ENCODE results near the gene NAA35. TPM values are rescaled to one million over a fixed set of nuclear protein-coding genes. Genes with fewer than 3 reads are reported as not detected.

NAA35 gene
- polyA plus RNA-seq, 1 of the 3 experiments (the other 2 are of a cell fraction) = 9.0 TPM

DNA sequence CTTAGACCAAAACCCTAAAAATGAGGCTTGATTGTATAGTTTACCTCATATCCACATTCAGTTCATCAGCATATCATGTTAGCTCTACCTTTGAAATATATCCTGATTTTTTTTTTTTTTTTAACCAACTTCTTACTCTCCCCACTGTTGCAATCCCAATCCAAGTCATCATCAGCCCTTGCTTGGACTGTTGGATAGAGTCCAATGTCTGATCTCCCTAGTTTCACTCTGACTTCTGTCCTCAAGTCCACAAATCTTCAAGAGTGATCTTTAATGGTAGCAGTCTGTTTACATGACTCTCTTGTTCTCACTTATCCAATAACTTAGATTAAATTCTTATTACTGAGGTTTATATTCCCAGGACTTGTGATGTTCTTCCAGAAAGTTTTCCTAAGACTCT is 30.8 kb downstream of the NAA35 start:
- ChIA-PET CTCF (no interaction called here), POLR2A (no interaction called here)
- peaks cover 51 to 54% of the 10 kb centered on the region in 2 experiments for H3K36me3 ChIP-seq (replicated peaks in 1 of 2; ENCODE audit: control insufficient read depth in 1 of 2, insufficient read depth in 2 of 2, low read length in 1 of 2)

GRCh38 chr9:85973238-85973637 is 32.3 kb downstream of the NAA35 start:
- Histone ChIP-seq H3K27me3 (ENCODE audit: insufficient read depth) (no peaks in the 10 kb centered on the region), H3K9me2 (no peaks in the 10 kb centered on the region), H3K9ac (no peak overlapping the region), H3K4me3 (ENCODE audit: low read depth in 2 of 2, low read length in 1 of 2) (no peak overlapping the region), H3K36me3 (replicated peaks in 1 of 2; ENCODE audit: control insufficient read depth in 1 of 2, insufficient read depth in 2 of 2, low read length in 1 of 2) (peaks cover 63 to 66% of the 10 kb centered on the region in 2 experiments), H3K79me2 (ENCODE audit: insufficient read depth) (no peaks in the 10 kb centered on the region), H3K4me1 (ENCODE audit: control insufficient read depth in 1 of 2, insufficient read depth in 2 of 2, low read depth in 1 of 2, low read length in 1 of 2) (peaks cover 0 to 6% of the 10 kb centered on the region in 2 experiments; a peak in 2 of 4 replicates), H2AFZ (ENCODE audit: low read depth) (no peak overlapping the region), H3K9me3 (no peaks in the 10 kb centered on the region), H3F3A (replicated peaks; ENCODE audit: insufficient read depth) (peaks cover 3% of the 10 kb centered on the region), H3K27ac (ENCODE audit: low read depth in 2 of 2, low read length in 1 of 2) (no peak overlapping the region; a peak in 1 of 4 replicates), H3K4me2 (no peak overlapping the region), H4K20me1 (ENCODE audit: insufficient read depth) (no peaks in the 10 kb centered on the region)
- POLR2A ChIA-PET = no interaction called here
- CTCF ChIA-PET = interaction anchor here (0.8 to 1.3 kb wide), 2 partner anchors 9 to 277 kb away, joined by 3 read pairs; no protein-coding TSS in a partner anchor
- DNase-seq = no peak
- WGBS (ENCODE audit: low lambda C conversion rate) = 92% methylated on average over 1 of the region's 1 CpG
- TF ChIP-seq NFIC (IDR thresholded peaks at IDR 0.05; ENCODE audit: borderline replicate concordance) (no peak), YY1 (IDR thresholded peaks at IDR 0.05; ENCODE audit: low read depth) (no peak), EP300 (IDR thresholded peaks at IDR 0.05; ENCODE audit: borderline replicate concordance in 1 of 2, low read depth in 1 of 2, low read length in 1 of 2) (no peak), FOSL2 (IDR thresholded peaks at IDR 0.05; ENCODE audit: borderline replicate concordance, low read depth) (no peak), GATA2 (CRISPR knock-in tag; IDR thresholded peaks at IDR 0.05) (no peak), REST (IDR thresholded peaks at IDR 0.05; ENCODE audit: low read depth, low read length) (no peak), MXI1 (IDR thresholded peaks at IDR 0.05; ENCODE audit: low read depth, low read length) (no peak), TAF1 (IDR thresholded peaks at IDR 0.05; ENCODE audit: borderline replicate concordance, low read depth, low read length) (no peak), CTCF (IDR thresholded peaks at IDR 0.05) (no peak), NRF1 (IDR thresholded peaks at IDR 0.05; ENCODE audit: low read depth, low read length) (no peak), JUND (IDR thresholded peaks at IDR 0.05) (no peak), PBX3 (IDR thresholded peaks at IDR 0.05) (no peak), EZH2phosphoT487 (IDR thresholded peaks at IDR 0.05; ENCODE audit: borderline replicate concordance, low read depth) (no peak), SMC3 (IDR thresholded peaks at IDR 0.05; ENCODE audit: low read depth, low read length) (no peak), FOXM1 (IDR thresholded peaks at IDR 0.05; ENCODE audit: low read depth) (no peak)
- TF ChIP-seq, protein P1, sequence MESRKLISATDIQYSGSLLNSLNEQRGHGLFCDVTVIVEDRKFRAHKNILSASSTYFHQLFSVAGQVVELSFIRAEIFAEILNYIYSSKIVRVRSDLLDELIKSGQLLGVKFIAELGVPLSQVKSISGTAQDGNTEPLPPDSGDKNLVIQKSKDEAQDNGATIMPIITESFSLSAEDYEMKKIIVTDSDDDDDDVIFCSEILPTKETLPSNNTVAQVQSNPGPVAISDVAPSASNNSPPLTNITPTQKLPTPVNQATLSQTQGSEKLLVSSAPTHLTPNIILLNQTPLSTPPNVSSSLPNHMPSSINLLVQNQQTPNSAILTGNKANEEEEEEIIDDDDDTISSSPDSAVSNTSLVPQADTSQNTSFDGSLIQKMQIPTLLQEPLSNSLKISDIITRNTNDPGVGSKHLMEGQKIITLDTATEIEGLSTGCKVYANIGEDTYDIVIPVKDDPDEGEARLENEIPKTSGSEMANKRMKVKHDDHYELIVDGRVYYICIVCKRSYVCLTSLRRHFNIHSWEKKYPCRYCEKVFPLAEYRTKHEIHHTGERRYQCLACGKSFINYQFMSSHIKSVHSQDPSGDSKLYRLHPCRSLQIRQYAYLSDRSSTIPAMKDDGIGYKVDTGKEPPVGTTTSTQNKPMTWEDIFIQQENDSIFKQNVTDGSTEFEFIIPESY (IDR thresholded peaks at IDR 0.05; ENCODE audit: borderline replicate concordance, low read depth) = no peak
- TF ChIP-seq, protein P2, sequence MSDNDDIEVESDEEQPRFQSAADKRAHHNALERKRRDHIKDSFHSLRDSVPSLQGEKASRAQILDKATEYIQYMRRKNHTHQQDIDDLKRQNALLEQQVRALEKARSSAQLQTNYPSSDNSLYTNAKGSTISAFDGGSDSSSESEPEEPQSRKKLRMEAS (IDR thresholded peaks at IDR 0.05; ENCODE audit: low read depth) = no peak

More for the DNA sequence above, 30.8 kb downstream of the NAA35 start:
- H3K4me2 ChIP-seq = no peak overlapping the region
- no peak overlapping the region for H3K4me3 ChIP-seq (ENCODE audit: low read depth in 2 of 2, low read length in 1 of 2)
- DNase-seq = no peak
- peaks cover 3% of the 10 kb centered on the region for H3F3A ChIP-seq (replicated peaks; ENCODE audit: insufficient read depth)
- no peaks in the 10 kb centered on the region for H4K20me1 ChIP-seq (ENCODE audit: insufficient read depth)
- H3K4me1 ChIP-seq (ENCODE audit: control insufficient read depth in 1 of 2, insufficient read depth in 2 of 2, low read depth in 1 of 2, low read length in 1 of 2) = peaks cover 0 to 6% of the 10 kb centered on the region in 2 experiments; a peak in 2 of 4 replicates
- TF ChIP-seq, protein P3, sequence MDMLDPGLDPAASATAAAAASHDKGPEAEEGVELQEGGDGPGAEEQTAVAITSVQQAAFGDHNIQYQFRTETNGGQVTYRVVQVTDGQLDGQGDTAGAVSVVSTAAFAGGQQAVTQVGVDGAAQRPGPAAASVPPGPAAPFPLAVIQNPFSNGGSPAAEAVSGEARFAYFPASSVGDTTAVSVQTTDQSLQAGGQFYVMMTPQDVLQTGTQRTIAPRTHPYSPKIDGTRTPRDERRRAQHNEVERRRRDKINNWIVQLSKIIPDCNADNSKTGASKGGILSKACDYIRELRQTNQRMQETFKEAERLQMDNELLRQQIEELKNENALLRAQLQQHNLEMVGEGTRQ (IDR thresholded peaks at IDR 0.05; ENCODE audit: borderline replicate concordance, low read depth, low read length) = no peak
- H3K9ac ChIP-seq = no peak overlapping the region
- no peaks in the 10 kb centered on the region for H3K27me3 ChIP-seq (ENCODE audit: insufficient read depth)
- no peaks in the 10 kb centered on the region for H3K79me2 ChIP-seq (ENCODE audit: insufficient read depth)
- H3K27ac ChIP-seq (ENCODE audit: low read depth in 2 of 2, low read length in 1 of 2) = no peak overlapping the region
- no peak overlapping the region for H2AFZ ChIP-seq (ENCODE audit: low read depth)
- no peaks in the 10 kb centered on the region for H3K9me3 ChIP-seq
- H3K9me2 ChIP-seq = no peaks in the 10 kb centered on the region

Measured in SK-N-SH (cell line).